Measurements from ENCODE around the gene EXD2.
"Not testable (repeated sequence)": the region's sequence is repeated elsewhere in the genome, so short reads cannot be mapped to it uniquely, and the experiment has no call there.

The EXD2 gene, protein sequence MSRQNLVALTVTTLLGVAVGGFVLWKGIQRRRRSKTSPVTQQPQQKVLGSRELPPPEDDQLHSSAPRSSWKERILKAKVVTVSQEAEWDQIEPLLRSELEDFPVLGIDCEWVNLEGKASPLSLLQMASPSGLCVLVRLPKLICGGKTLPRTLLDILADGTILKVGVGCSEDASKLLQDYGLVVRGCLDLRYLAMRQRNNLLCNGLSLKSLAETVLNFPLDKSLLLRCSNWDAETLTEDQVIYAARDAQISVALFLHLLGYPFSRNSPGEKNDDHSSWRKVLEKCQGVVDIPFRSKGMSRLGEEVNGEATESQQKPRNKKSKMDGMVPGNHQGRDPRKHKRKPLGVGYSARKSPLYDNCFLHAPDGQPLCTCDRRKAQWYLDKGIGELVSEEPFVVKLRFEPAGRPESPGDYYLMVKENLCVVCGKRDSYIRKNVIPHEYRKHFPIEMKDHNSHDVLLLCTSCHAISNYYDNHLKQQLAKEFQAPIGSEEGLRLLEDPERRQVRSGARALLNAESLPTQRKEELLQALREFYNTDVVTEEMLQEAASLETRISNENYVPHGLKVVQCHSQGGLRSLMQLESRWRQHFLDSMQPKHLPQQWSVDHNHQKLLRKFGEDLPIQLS

GRCh38 chr14:69191340-69192111 is at the start of gene EXD2:
EXD2 (plus strand) TSS chr14:69191498; CDS start chr14:69209471, 17,973 bp downstream.
- peak within 1 kb of the TSS; percentile 84 for H3K4me3 ChIP-seq (ENCODE audit: low read depth, low read length)

DNA sequence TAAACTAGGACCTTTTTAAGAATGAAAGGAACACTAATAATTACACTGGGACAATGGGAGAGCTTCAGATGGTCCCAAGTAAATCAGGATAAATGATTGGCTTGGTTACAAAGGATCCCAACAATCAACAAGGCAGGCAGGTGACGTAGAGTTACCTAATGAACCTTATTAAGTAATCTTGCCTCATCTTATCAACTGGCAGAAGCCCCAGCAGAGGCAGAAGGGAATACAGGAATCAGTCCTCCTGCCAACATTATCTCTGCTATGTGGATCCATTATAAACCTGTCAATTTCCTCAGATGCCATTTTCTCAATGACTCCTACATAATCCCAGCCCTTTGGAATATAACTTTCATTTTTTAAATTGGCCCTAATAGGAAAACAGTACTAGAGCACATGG is 49.7 kb upstream of the EXD2 start:
- H3K4me3 ChIP-seq (ENCODE audit: low read depth, low read length) = no peak overlapping the region

GRCh38 chr14:69142101-69142500 is 49.2 kb upstream of the EXD2 start:
- no peak overlapping the region for H3K4me3 ChIP-seq (ENCODE audit: low read depth, low read length)

DNA sequence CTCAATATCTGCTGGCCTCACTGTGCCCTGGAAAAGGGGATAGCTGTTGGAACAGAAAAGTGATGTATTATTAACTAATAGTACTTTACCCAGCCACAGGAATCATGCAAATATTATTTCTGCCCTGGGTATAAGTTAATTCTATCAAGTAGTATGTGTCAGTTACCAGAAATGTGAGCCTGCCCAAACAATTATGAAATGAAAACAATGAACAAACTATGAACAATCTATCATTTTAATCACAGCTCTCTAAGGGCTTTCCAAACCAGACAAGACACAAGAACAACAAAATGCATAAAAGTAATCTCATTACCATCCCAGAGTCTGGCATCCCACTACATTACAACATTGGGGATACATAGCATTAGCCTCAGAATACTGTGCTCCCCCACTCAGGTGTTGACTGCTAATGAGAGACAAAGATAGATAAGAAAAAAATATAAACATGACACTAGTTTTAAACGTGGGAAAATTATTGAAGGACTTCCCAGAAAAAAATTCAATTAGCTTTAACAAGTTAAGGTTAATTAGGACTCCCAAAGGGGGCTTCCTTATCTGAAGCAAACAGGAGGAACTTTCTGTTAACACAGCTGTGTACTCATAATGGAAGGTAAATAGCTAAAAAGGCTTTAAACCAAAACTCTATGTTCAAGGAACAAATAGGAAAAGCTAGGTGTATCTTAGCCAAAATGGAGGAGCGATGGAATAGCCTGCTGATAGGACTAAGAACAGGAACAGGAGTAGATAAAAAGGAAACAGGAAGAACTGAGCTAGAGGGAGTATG is 41.6 kb upstream of the EXD2 start:
- H3K4me3 ChIP-seq (ENCODE audit: low read depth, low read length) = no peak overlapping the region

GRCh38 chr14:69151458-69152180 is 39.7 kb upstream of the EXD2 start:
- H3K4me3 ChIP-seq (ENCODE audit: low read depth, low read length) = peak overlapping the region; percentile 84

DNA sequence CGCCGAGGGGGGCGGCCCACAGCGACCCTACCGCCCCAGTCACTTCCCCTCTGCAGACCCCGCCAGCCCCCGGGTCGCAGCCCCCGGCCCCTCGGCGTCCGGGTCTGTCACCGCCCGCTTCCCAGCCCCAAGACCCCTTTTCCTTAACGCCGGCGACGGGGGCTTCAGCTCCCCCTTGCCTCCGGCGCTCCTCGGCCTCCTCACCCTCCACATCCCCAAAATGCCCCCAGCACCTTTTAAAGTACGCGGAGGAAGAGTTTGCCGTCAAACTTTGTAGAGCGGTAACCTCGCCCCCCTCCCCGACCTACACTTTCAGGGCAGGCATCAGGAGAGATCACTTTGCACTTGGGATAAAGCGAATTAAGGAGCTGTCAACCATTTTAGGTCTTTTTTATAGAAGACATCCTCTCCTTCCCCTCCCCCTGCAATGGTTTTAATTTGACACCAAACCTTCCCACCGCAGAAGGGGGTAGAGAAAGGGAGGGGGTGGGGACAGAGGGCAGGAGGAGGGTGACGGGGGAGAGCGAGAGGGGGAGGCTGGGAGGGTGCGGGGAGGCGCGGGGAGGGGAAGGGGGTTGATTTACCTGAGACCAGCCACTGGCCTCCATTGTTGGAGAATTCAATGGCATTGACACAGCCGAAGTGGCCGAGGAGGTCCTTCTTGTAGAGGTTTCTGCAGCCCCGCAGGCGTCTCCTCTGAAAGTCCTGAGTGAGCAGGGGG is 39.0 kb upstream of the EXD2 start:
- H3K4me3 ChIP-seq (ENCODE audit: low read depth, low read length) = peak overlapping the region; percentile 84

GRCh38 chr14:69152902-69153151 is 38.5 kb upstream of the EXD2 start, which contains the start of gene DCAF5:
DCAF5 (minus strand) TSS chr14:69153119; CDS start chr14:69152978, 141 bp downstream.
- peak within 1 kb of the TSS; percentile 84 for H3K4me3 ChIP-seq (ENCODE audit: low read depth, low read length)

DNA sequence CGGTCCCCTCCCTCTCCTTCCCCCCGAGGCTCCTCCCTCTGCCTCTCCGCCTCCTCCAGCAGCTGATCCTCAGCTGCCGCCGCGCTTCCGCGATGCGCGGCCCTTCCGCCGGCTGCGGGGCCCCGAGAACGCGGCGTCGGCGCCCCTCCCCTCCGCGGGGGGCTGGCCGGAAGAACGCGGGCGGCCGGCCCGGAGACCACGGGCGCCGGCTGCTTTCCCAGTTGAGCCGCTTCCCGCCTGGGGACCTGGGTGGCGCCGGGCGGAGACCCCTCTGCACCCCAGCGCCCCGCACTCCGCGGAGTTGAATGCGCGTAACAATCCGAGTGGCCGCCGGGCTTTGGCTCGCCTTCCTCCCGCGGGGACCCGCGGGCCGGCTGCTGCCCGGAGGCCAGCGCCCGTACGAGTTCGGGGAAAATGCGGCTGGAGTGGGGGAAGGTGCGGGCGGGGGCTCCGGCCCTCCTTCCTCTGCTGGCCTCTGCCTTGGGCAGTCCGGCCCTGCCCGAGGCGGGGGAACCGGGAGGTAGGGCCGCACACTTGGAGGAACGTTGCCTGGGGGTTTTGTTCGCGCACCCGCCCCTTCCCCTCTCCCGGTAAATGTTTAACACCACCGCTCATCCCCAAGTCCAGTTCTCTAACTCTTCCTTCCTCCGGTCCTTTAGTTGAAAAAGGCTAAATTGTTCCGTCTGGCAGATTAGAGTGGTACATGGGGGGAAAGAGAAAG is 38.0 kb upstream of the EXD2 start:
- peak overlapping the region; percentile 84 for H3K4me3 ChIP-seq (ENCODE audit: low read depth, low read length)

DNA sequence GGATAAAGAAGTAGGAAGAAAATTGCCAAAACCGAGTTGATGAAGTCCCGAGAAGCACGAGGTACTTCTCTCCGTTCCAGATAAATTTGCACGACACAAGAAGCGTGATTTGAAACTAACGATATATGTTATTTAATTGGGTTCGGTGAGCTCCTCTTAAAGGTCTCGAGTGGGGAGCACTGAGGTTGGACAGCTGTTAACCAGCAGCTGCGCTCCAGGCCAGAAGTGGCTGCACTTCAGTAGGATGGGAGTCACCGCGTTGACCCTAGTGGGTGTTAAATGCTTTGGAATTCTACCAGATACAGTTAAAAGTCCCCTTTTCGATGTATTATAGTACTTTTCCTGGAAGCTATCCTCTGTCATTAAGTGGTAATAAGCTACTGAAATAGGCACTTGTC is 37.4 kb upstream of the EXD2 start:
- peak overlapping the region; percentile 84 for H3K4me3 ChIP-seq (ENCODE audit: low read depth, low read length)

GRCh38 chr14:69154779-69155178 is 36.5 kb upstream of the EXD2 start:
- H3K4me3 ChIP-seq (ENCODE audit: low read depth, low read length) = no peak overlapping the region

GRCh38 chr14:69156224-69156623 is 35.1 kb upstream of the EXD2 start:
- no peak overlapping the region for H3K4me3 ChIP-seq (ENCODE audit: low read depth, low read length)

DNA sequence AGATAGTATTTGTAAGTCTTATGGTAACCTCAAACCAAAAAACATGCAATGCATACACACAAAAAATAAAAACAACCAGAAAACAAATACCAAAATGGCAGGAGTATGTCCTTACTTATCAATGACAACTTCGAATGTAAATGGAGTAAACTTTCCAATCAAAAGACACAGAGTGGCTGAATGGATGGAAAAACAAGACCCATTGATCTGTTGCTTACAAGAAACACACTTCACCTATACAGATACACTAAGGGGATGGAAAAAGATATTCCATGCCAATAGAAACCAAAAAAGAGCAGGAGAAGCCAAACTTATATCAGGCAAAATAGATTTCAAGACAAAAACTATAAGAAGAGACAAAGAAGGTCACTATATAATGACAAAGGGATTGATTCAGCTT is 29.7 kb upstream of the EXD2 start:
- no peak overlapping the region for H3K4me3 ChIP-seq (ENCODE audit: low read depth, low read length)

GRCh38 chr14:69165787-69166186 is 25.5 kb upstream of the EXD2 start:
- not testable (repeated sequence) for H3K4me3 ChIP-seq (ENCODE audit: low read depth, low read length)

- H3K4me3 ChIP-seq (ENCODE audit: low read depth, low read length) = no peak overlapping the region
Measured at GRCh38 chr14:69170839-69171238, 20.5 kb upstream of the EXD2 start.

GRCh38 chr14:69171569-69171968 is 19.7 kb upstream of the EXD2 start:
- H3K4me3 ChIP-seq (ENCODE audit: low read depth, low read length) = no peak overlapping the region

GRCh38 chr14:69175130-69175529 is 16.2 kb upstream of the EXD2 start:
- no peak overlapping the region for H3K4me3 ChIP-seq (ENCODE audit: low read depth, low read length)

- H3K4me3 ChIP-seq (ENCODE audit: low read depth, low read length) = no peak overlapping the region
Measured at GRCh38 chr14:69181491-69181890, 9.8 kb upstream of the EXD2 start.

- not testable (repeated sequence) for H3K4me3 ChIP-seq (ENCODE audit: low read depth, low read length)
Measured at GRCh38 chr14:69182580-69182979, 8.7 kb upstream of the EXD2 start.

- H3K4me3 ChIP-seq (ENCODE audit: low read depth, low read length) = no peak overlapping the region
Measured at GRCh38 chr14:69183735-69184134, 7.6 kb upstream of the EXD2 start.
